Loucy (cell line): Measurements from ENCODE around the gene CRX.

ENCODE experiments used
- H2AFZ ChIP-seq: fragments of 200-600 bp; sonication (generic); 2 replicates; pipeline ENCODE4 v1.6.0; 2016; ENCODE audit warnings: antibody characterized with exemption, mild to moderate bottlenecking, low read length, moderate library complexity
- H3F3A ChIP-seq: fragments of 200-600 bp; 2 replicates; pipeline ENCODE4 v1.6.0; 2016; ENCODE audit warnings: antibody characterized with exemption, low read depth, mild to moderate bottlenecking
- H3K27me3 ChIP-seq: fragments of 200-600 bp; sonication (generic); 2 replicates; pipeline ENCODE4 v1.6.1; 2014; ENCODE audit warnings: low read length, mild to moderate bottlenecking; ENCODE audit not compliant: insufficient read depth, poor library complexity, severe bottlenecking
- H3K36me3 ChIP-seq: fragments of 200-600 bp; sonication (generic); 2 replicates; pipeline ENCODE4 v1.6.1; 2016; ENCODE audit warnings: low read length; ENCODE audit not compliant: insufficient read depth
- H3K4me1 ChIP-seq: fragments of 200-600 bp; sonication (generic); 2 replicates; pipeline ENCODE4 v1.5.1; 2014; ENCODE audit warnings: low read length, mild to moderate bottlenecking; ENCODE audit not compliant: insufficient read depth, poor library complexity, severe bottlenecking
- H3K4me2 ChIP-seq: fragments of 200-600 bp; sonication (generic); 2 replicates; pipeline ENCODE4 v1.6.0; 2014; ENCODE audit warnings: antibody characterized with exemption, low read length, low read depth, mild to moderate bottlenecking; ENCODE audit not compliant: poor library complexity, severe bottlenecking
- H3K4me3 ChIP-seq: fragments of 200-600 bp; sonication (generic); 2 replicates; pipeline ENCODE4 v1.5.1; 2014; ENCODE audit warnings: low read length, mild to moderate bottlenecking, mixed read lengths; ENCODE audit not compliant: poor library complexity, severe bottlenecking
- H3K79me2 ChIP-seq: fragments of 200-600 bp; sonication (generic); 2 replicates; pipeline ENCODE4 v1.6.1; 2014; ENCODE audit warnings: low read length; ENCODE audit not compliant: insufficient read depth
- H3K9ac ChIP-seq: fragments of 200-600 bp; sonication (generic); 2 replicates; pipeline ENCODE4 v1.6.0; 2014; ENCODE audit warnings: mild to moderate bottlenecking, low read depth, low read length, moderate library complexity; ENCODE audit not compliant: poor library complexity, severe bottlenecking
- H3K9me2 ChIP-seq: fragments of 200-600 bp; sonication (generic); replicated peaks from 2 replicates; pipeline ENCODE4 v1.6.1; 2016; ENCODE audit warnings: low read depth, low read length, mixed read lengths
- H3K9me3 ChIP-seq: fragments of 200-600 bp; sonication (generic); 2 replicates; pipeline ENCODE4 v1.6.1; 2014; ENCODE audit warnings: mild to moderate bottlenecking, antibody characterized with exemption, low read length, low read depth; ENCODE audit not compliant: insufficient read depth
- H4K20me1 ChIP-seq: fragments of 200-600 bp; sonication (generic); 2 replicates; pipeline ENCODE4 v1.6.0; 2014; ENCODE audit warnings: antibody characterized with exemption, low read length, mild to moderate bottlenecking; ENCODE audit not compliant: insufficient read depth, poor library complexity, severe bottlenecking
- EZH2phosphoT487 ChIP-seq: fragments of 200-600 bp; IDR thresholded peaks from 2 replicates; pipeline ENCODE4 v1.6.1; 2018; ENCODE audit warnings: antibody characterized with exemption, mild to moderate bottlenecking, moderate library complexity, borderline replicate concordance
- TF ChIP-seq, protein P1 (sequence below): fragments of 200-600 bp; sonication (generic); conservative IDR thresholded peaks from 2 replicates; pipeline ENCODE4 v1.5.1; 2014; ENCODE audit warnings: mild to moderate bottlenecking, antibody characterized with exemption, low read length

CRX gene

DNA sequence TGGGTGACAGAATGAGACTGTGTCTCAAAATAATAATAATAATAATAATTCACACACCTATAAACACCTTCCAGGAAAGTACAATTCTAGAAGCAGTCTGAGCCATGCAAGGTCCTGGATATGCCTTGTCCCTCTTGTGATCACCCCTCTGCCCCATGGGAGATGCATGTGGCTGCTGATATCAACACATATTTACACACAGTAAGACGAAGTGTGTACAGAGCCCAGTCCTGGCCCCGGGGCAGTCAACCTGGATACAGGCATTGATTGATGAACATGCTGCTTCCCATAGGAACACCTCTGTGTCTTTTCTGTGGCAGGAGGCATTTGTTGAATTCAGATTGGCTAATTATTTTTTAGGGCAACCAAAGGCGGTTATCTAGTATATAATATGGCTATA lies 61.2 kb downstream of the CRX start:
- no peaks in the 10 kb centered on the region for H3K27me3 ChIP-seq
- no peak overlapping the region for H3K4me2 ChIP-seq
- TF ChIP-seq, protein P1, sequence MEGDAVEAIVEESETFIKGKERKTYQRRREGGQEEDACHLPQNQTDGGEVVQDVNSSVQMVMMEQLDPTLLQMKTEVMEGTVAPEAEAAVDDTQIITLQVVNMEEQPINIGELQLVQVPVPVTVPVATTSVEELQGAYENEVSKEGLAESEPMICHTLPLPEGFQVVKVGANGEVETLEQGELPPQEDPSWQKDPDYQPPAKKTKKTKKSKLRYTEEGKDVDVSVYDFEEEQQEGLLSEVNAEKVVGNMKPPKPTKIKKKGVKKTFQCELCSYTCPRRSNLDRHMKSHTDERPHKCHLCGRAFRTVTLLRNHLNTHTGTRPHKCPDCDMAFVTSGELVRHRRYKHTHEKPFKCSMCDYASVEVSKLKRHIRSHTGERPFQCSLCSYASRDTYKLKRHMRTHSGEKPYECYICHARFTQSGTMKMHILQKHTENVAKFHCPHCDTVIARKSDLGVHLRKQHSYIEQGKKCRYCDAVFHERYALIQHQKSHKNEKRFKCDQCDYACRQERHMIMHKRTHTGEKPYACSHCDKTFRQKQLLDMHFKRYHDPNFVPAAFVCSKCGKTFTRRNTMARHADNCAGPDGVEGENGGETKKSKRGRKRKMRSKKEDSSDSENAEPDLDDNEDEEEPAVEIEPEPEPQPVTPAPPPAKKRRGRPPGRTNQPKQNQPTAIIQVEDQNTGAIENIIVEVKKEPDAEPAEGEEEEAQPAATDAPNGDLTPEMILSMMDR, result no peak
- no peak for TF ChIP-seq EZH2phosphoT487
- H3F3A ChIP-seq, result no peaks in the 10 kb centered on the region
- H3K36me3 ChIP-seq, result no peaks in the 10 kb centered on the region
- H2AFZ ChIP-seq, result no peak overlapping the region
- no peak overlapping the region for H3K9ac ChIP-seq
- H3K4me3 ChIP-seq, result no peak overlapping the region
- H3K9me3 ChIP-seq, result no peaks in the 10 kb centered on the region
- no peaks in the 10 kb centered on the region for H3K4me1 ChIP-seq
- no peaks in the 10 kb centered on the region for H3K9me2 ChIP-seq
- H3K79me2 ChIP-seq, result no peaks in the 10 kb centered on the region
- no peaks in the 10 kb centered on the region for H4K20me1 ChIP-seq

DNA sequence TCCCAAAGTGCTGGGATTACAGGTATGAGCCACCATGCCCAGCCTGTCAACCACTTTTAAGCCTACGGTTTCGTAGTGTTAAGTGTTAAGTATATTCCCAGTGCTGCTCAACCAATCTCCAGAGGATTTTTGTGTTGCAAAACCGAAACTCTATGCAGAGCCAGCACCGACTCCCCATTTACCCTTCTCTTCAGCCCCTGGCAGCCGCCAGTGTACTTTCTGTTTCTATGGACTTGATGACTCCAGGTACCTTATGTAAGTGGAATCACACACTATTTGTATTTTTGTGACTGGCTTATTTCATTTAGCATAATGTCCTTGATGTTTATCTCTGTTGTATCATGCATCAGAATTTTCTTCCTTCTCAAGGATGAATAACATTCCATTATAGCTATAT lies 63.3 kb downstream of the CRX start:
- H3F3A ChIP-seq, result no peaks in the 10 kb centered on the region
- no peaks in the 10 kb centered on the region for H3K27me3 ChIP-seq
- TF ChIP-seq, protein P1, result no peak
- no peak for TF ChIP-seq EZH2phosphoT487
- no peaks in the 10 kb centered on the region for H4K20me1 ChIP-seq
- no peaks in the 10 kb centered on the region for H3K4me1 ChIP-seq
- H3K4me2 ChIP-seq, result no peak overlapping the region
- no peak overlapping the region for H3K9ac ChIP-seq
- H3K36me3 ChIP-seq, result no peaks in the 10 kb centered on the region
- H3K4me3 ChIP-seq, result no peak overlapping the region
- no peak overlapping the region for H2AFZ ChIP-seq
- H3K79me2 ChIP-seq, result no peaks in the 10 kb centered on the region
- no peaks in the 10 kb centered on the region for H3K9me3 ChIP-seq
- H3K9me2 ChIP-seq, result no peaks in the 10 kb centered on the region

DNA sequence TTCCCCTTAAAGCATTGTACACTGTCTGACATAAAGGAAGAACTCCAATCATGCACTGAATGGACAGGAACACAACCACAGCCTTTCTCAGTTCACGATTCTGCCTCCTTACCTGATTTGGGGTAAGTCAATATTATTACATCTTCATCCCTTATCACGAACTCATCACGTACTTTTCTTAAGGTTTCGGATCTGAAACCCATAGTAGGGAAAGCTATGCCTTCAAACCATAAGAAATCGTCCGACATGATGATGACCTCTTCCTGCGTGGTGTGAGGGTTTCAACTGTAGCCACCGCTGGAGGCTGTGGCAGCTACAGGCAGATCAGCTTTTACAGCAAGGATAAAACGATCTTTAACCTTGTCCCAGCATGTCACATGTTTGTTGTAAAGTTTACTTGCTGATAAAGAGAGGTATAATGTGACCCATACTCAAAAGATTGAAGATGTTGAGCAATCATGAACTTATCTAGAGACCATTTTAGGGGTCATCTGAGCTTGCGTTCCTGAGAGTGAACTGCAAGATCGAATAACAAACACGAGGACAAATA lies 64.3 kb downstream of the CRX start, which contains the start of gene SULT2A1:
Gene SULT2A1, minus strand, starts transcription at position 306 of the 550 bp plus-strand sequence. Its CDS starts 58 bp downstream, at position 248.
- H4K20me1 ChIP-seq, result no peaks in the 10 kb centered on the region
- no peak within 1 kb of the TSS for H3K4me3 ChIP-seq
- H3K9ac ChIP-seq, result no peak within 1 kb of the TSS
- no peaks in the 10 kb centered on the region for H3F3A ChIP-seq
- no peak within 1 kb of the TSS for H2AFZ ChIP-seq
- H3K79me2 ChIP-seq, result no peaks in the 10 kb centered on the region
- no peaks in the 10 kb centered on the region for H3K27me3 ChIP-seq
- no peak within 1 kb of the TSS for H3K4me2 ChIP-seq
- no peaks in the 10 kb centered on the region for H3K9me2 ChIP-seq
- TF ChIP-seq, protein P1, result no peak
- TF ChIP-seq EZH2phosphoT487, result no peak
- no peaks in the 10 kb centered on the region for H3K9me3 ChIP-seq
- no peaks in the 10 kb centered on the region for H3K36me3 ChIP-seq
- no peaks in the 10 kb centered on the region for H3K4me1 ChIP-seq
